GM21576 (cell line): ENCODE measurements around the gene TECPR2.

Experiments
- ATAC-seq: cut with Tn5 transposase; IDR thresholded peaks from one replicate; pipeline ENCODE4 v1.9.1; 2021; ENCODE audit warnings: mild to moderate bottlenecking, moderate library complexity; ENCODE audit not compliant: unreplicated experiment

TECPR2 gene

GRCh38 chr14:102461490-102462338, 99.0 kb downstream of the TECPR2 start:
- ATAC-seq, result no peak

GRCh38 chr14:102462391-102462790, 99.7 kb downstream of the TECPR2 start:
- no peak for ATAC-seq

- no peak for ATAC-seq
Measured at GRCh38 chr14:102464006-102464405, 101.3 kb downstream of the TECPR2 start.

GRCh38 chr14:102464846-102465341, 102.2 kb downstream of the TECPR2 start:
- no peak for ATAC-seq

GRCh38 chr14:102469261-102469660, 106.5 kb downstream of the TECPR2 start:
- ATAC-seq, result no peak

GRCh38 chr14:102471921-102472790, 109.4 kb downstream of the TECPR2 start:
- no peak for ATAC-seq

GRCh38 chr14:102472791-102473150, 110.0 kb downstream of the TECPR2 start:
- no peak for ATAC-seq

GRCh38 chr14:102473559-102473958, 110.8 kb downstream of the TECPR2 start:
- no peak for ATAC-seq

- no peak for ATAC-seq
Measured at GRCh38 chr14:102474934-102475333, 112.2 kb downstream of the TECPR2 start.

GRCh38 chr14:102479107-102479506, 116.4 kb downstream of the TECPR2 start:
- no peak for ATAC-seq

- ATAC-seq, result no peak
Measured at GRCh38 chr14:102479777-102480176, 117.0 kb downstream of the TECPR2 start.

- no peak for ATAC-seq
Measured at GRCh38 chr14:102481371-102481770, 118.6 kb downstream of the TECPR2 start.

- ATAC-seq, result no peak
Measured at GRCh38 chr14:102481791-102482238, 119.1 kb downstream of the TECPR2 start.

GRCh38 chr14:102484316-102484715, 121.6 kb downstream of the TECPR2 start:
- no peak for ATAC-seq

GRCh38 chr14:102485693-102486512, 123.2 kb downstream of the TECPR2 start:
- no peak for ATAC-seq

- ATAC-seq, result no peak
Measured at GRCh38 chr14:102486513-102487203, 123.9 kb downstream of the TECPR2 start.

GRCh38 chr14:102487204-102487577, 124.5 kb downstream of the TECPR2 start:
- no peak for ATAC-seq

GRCh38 chr14:102490456-102490855, 127.7 kb downstream of the TECPR2 start:
- no peak for ATAC-seq

- ATAC-seq, result no peak
Measured at GRCh38 chr14:102491366-102491765, 128.6 kb downstream of the TECPR2 start.
